ENCODE data around the gene TRIM43.
"Not testable (repeated sequence)": the region's sequence is repeated elsewhere in the genome, so short reads cannot be mapped to it uniquely, and the experiment has no call there.

TRIM43 gene

DNA sequence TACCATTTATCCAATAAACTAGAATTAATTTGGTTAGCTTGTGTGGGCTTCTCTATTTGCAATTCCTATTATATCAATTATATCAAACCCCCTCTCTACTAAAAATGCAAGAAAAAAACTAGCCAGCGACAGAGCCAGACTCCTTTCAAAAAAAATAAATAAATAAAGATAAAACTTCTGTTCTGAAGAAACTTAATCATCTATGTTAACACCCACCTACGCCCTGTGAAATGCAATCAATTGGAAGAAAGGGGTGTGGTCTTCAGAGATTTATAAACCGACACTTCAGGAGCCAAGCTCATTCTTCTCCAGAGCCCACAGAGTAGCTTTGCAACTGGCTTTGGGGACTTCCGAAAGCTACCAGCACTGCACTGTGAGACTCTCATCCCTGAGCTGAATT is at the start of gene TRIM43:
TSS of gene TRIM43 (plus strand) at position 301 of the 400 bp plus-strand sequence. CDS start 2,023 bp downstream, outside the sequence.
- in situ Hi-C loops (cut with MboI; ENCODE audit: low sequenced_read_pairs) = not testable (repeated sequence)

- in situ Hi-C loops (cut with MboI; ENCODE audit: low sequenced_read_pairs) = no loop called here
Measured at GRCh38 chr2:95551055-95551568, 40.7 kb upstream of the TRIM43 start.

DNA sequence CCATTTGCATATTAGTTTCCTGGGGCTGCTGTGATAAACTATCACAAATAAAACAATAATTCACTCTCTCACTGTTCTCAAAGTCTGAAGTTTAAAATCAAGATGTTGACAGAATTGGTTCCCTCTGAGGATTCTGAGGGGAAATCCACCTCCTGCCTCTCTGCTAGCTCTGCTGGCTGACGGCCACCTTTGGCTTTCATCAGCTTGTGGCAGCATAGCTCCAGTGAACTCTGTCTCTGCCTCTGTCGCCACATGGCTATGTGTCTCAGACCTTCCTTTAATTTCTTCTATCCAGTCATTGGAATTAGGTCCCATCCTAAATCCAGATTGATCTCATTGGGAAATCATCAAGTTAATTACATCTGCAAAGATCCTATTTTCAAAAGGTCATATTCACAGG is 38.9 kb upstream of the TRIM43 start:
- in situ Hi-C loops (cut with MboI; ENCODE audit: low sequenced_read_pairs) = no loop called here

DNA sequence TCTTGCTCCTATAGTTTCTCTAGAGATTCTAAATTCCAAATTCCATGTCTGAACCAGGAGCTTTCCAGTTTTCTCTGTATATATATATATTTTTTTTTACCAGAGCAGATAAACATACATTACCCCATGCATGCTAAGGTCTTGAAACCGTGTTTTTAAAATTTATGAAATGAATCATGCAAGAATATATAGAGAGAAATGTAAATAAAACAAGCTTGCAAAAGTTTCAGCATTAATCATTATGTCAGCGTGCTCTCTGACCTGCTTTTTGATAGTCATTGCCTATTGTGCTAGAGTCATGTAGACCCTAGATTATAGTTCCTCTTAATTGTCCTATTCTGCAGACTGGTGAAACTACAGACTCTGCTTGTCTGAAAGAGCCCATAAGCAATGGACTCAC is 22.6 kb upstream of the TRIM43 start:
- in situ Hi-C loops (cut with MboI; ENCODE audit: low sequenced_read_pairs) = no loop called here

DNA sequence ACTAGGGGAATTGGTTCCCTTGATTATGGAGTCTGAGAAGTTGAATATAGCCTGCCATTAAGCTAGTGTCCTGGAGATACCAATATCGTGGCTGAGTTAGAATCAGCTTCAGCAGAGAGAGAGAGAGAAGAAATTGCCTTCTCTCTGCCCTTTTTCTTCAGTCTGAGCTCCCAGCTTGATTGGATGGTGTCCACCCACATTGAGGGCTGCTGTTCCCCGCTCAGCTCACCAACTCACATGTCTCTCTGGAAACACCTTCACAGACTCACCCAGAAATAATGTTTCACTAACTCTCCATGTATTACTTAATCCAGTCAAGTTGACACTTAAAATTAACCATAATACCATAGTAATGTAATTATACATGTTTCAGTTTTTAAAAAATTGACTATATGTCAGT is 17.9 kb upstream of the TRIM43 start:
- in situ Hi-C loops (cut with MboI; ENCODE audit: low sequenced_read_pairs) = no loop called here

- in situ Hi-C loops (cut with MboI; ENCODE audit: low sequenced_read_pairs) = no loop called here
Measured at GRCh38 chr2:95574506-95574905, 17.3 kb upstream of the TRIM43 start.

DNA sequence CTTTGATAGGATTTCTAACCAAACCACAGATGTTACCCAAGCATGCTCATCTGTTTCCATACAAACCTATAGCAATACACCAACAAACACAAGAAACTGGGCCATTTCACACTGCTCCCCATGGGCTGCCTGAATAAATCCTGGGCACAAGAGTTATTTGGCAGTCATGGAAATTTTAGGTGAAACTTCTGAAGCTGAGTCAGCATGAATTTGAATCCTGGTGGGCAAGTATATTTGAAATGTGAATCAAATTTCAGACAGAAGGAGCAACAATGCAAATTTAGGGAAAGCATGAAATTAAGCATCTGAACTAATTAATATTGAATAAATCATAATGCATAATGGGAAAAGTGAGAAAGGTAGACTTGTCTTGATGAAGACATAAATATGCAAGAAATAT is 15.9 kb upstream of the TRIM43 start:
- in situ Hi-C loops (cut with MboI; ENCODE audit: low sequenced_read_pairs) = no loop called here

DNA sequence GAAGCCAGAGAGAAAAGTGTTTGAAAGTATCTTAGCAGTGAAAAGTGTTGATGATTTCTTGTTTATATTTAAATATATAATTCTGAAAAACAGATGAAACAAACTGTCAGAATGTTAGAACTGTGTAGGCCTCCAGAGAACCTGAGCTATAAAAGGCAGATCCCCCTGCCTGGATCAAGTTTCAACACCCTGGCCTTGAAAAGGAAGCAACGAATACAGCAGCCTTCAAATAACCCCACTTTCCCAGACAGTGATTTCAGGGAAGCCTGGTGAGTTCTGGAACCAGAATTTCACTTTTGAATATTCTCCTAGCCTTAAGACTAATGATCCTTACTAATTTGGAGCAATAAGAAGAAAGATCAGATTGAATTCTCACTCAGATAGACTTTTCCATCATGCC is 13.3 kb upstream of the TRIM43 start:
- in situ Hi-C loops (cut with MboI; ENCODE audit: low sequenced_read_pairs) = no loop called here

- in situ Hi-C loops (cut with MboI; ENCODE audit: low sequenced_read_pairs) = not testable (repeated sequence)
Measured at GRCh38 chr2:95583545-95583944, 8.3 kb upstream of the TRIM43 start.

- in situ Hi-C loops (cut with MboI; ENCODE audit: low sequenced_read_pairs) = not testable (repeated sequence)
Measured at GRCh38 chr2:95584321-95584720, 7.5 kb upstream of the TRIM43 start.

DNA sequence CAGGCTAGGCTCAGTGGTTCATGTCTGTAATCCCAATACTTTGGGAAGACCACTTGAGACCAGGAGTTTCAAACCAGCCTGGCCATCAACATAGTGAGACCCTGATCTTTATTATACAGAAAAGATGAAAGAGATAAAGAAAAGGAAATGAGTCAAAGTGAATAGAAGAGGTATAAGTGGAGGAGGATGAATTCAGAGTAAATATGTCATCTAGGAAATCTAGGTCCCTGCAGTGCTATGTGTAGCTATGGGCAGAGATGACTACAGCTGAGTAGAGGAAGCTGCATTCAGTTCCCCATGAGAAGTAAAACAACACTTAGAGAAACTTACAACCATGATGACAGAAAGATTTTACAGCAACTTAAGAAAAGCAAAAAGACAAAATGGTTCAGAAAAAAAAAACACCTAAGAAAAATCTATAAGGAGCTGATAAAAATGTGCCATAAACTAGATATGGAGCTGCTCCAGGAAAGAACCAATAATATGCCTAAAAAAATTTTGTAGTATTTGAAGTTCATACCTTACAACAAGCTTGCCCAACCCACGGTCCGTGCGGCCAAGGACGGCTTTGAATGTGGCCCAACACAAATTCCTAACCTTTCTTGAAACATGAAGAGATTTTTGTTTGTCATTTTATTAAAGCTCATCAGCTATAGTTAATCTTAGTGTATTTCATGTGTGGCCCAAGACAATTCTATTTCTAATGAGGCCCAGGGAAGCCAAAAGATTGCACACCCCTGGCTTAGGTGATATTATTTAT is 1.8 kb upstream of the TRIM43 start:
- in situ Hi-C loops (cut with MboI; ENCODE audit: low sequenced_read_pairs) = not testable (repeated sequence)

DNA sequence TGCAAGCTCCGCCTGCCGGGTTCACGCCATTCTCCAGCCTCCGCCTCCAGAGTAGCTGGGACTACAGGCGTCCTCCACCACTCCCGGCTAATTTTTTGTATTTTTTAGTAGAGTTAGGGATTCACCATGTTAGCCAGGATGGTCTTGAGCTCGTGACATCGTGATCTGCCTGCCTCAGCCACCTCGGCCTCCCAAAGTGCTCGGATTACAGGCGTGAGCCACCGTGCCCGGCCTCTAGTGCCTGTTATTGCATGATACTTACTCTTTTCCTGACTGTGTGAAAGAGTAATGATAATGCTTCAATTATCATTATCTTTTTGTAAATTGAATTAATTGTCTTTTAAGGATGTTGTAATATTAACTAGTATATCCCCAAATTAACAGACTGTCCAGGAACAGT is 1.2 kb downstream of the TRIM43 start:
- in situ Hi-C loops (cut with MboI; ENCODE audit: low sequenced_read_pairs) = not testable (repeated sequence)

DNA sequence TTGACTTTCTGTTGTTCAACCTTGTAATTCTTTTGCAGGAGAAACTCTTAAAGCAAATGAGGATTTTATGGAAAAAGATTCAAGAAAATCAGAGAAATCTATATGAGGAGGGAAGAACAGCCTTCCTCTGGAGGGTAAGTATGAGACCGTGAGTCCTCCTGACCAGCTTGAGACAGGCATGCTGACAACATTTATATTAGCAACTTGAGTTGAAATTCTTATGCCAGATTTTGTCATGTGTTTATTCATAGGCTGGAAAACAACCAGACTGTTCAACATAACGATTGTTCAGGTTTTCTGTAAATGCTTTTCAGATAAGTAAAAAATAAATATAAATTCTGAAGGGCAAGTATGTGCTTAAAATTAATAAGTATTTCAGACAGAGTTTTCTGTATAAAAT is 3.2 kb downstream of the TRIM43 start:
- in situ Hi-C loops (cut with MboI; ENCODE audit: low sequenced_read_pairs) = not testable (repeated sequence)

GRCh38 chr2:95601301-95601700 is 9.5 kb downstream of the TRIM43 start:
- in situ Hi-C loops (cut with MboI; ENCODE audit: low sequenced_read_pairs) = not testable (repeated sequence)

DNA sequence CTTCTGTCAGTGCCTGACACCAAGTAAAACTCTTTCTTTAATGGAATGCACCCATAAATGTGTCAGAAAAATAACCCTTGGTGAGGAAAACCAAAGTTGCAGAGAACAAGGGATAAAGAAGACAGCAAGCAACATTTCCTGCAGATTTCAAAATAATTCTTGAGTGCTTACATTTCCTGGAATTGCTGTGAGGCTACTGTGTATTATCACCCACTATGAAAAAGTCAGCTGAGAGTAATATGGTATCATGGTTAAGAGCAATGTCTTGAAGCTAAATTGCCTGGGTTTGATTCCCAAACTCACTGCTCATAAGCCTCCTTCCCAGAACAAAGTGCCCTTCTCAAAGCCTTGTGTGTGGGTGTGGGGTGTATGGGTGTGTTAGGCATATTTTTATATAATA is 10.3 kb downstream of the TRIM43 start:
- in situ Hi-C loops (cut with MboI; ENCODE audit: low sequenced_read_pairs) = not testable (repeated sequence)

- in situ Hi-C loops (cut with MboI; ENCODE audit: low sequenced_read_pairs) = not testable (repeated sequence)
Measured at GRCh38 chr2:95608356-95608755, 16.6 kb downstream of the TRIM43 start.

DNA sequence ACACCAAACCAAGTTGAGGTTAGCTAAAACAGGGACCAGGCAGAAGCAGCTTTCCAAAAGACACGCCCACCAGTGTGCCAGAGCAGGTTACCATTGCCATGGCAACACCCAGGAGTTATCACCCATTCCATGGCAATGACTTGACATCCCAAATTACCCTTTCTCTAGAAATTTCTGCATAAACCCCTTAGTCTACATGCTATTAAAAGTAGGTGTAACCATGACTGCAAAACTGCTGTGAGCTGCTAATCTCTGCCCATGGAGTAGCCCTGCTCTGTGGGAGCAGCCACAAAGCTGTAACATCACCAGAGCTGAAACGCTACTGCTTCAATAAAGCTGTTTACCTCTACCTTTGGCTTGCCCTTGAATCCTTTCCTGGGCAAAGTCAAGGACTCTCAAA is 18.0 kb downstream of the TRIM43 start:
- in situ Hi-C loops (cut with MboI; ENCODE audit: low sequenced_read_pairs) = not testable (repeated sequence)

DNA sequence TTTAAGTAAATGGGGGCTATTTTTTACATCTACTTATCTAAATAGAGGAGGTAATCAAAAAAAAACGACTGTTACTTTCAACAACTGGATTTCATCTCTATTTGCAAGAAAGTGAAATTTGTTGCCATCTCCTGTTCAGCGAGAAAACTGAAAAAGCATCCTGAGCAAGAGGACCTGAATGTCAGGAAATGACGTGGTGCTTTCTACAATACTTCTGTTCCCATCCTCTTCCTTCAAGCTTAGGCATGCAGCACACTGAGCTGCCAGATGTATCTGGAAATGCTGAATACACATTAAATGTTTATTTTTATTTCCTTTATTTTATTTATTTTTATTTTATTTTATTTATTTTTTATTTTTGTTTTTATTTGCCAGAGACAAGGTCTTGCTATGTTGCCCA is 21.2 kb downstream of the TRIM43 start:
- in situ Hi-C loops (cut with MboI; ENCODE audit: low sequenced_read_pairs) = not testable (repeated sequence)

GRCh38 chr2:95622728-95623127 is 30.9 kb downstream of the TRIM43 start:
- in situ Hi-C loops (cut with MboI; ENCODE audit: low sequenced_read_pairs) = not testable (repeated sequence)

DNA sequence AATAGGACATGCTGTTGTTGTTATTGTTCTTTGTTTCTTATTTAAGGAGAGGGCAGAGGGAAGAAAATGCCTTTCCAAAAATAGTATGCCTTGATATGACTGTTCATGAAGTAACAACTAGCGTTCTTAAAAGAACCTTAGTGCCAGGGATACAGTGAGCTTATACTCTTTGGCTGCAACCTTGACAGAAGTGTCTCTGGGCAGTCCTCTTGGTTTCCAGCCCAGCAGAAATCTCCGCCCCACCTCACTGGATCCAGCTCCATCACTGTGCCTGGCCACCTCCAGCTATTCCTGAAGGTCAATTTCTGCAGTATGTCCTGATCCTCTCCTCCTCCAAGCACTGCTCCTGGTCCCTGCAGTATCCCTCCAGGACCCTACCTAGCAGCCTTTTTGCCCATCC is 39.2 kb downstream of the TRIM43 start:
- in situ Hi-C loops (cut with MboI; ENCODE audit: low sequenced_read_pairs) = not testable (repeated sequence)

DNA sequence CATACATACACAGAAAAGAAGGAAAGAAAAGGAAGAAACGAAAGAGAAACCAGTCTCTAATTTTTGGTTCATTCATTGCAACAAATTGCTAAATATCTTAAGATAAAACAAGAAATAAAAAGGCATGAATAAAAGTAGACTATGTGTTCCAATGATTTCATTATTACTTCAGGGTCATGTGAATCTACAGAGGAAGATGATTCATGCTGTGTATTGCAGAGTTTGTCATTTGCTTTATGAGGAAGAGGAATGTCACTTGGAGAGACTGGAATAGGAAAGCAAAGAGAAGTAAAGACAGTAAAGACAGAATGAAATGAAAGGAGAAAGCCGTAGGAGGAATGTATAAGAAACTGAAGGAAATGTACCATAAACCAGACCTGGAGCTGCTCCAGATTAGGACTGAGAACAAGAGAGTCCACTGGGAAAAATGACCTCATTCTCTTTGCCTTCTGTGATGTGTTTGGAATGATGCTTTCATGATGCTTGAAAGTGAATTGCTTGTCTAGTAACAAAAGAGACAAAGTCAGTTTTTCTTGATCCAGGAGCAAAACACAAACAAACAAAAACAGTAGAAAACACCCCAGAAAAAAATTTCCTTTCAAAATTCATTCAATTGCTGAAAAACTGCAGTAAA is 41.9 kb downstream of the TRIM43 start:
- in situ Hi-C loops (cut with MboI; ENCODE audit: low sequenced_read_pairs) = not testable (repeated sequence)
